HCT116 (cell line): ENCODE data around the gene LRRC43. TPM values are rescaled to one million over a fixed set of nuclear protein-coding genes. Genes with fewer than 3 reads are reported as not detected.

ENCODE experiments used
- ATAC-seq: fragments of 200-7000 bp; cut with Tn5 transposase; 2 replicates; pipeline ENCODE4 v1.9.1; 2020; ENCODE audit warnings: mild to moderate bottlenecking, moderate library complexity
- BruUV-seq: library from RNA; stranded (reverse); fragments of 400-500 nt; replicated peaks from 2 replicates; lab custom pipeline; 2021; lab: Mats Ljungman, UMichigan
- CTCF ChIA-PET: fragments of 300-600 bp; sonication (Branson Sonifier 250); formaldehyde crosslinking; loops from one replicate; lab custom pipeline; 2021; ENCODE audit warnings: antibody characterized with exemption; lab: Charles Lee
- POLR2A ChIA-PET: fragments of 300-600, 350-600 bp; sonication (Branson Sonifier 250); formaldehyde crosslinking; loops from one replicate; lab custom pipeline; 2021; ENCODE audit warnings: antibody characterized with exemption; lab: Charles Lee
- RAD21 ChIA-PET, 2 experiments: fragments of 300-600 bp; sonication (Branson Sonifier 250); formaldehyde crosslinking; loops; one replicate each; lab custom pipeline; 2023; ENCODE audit warnings: low total read pairs in 2 of 2; ENCODE audit not compliant: uncharacterized antibody in 2 of 2, unreplicated experiment in 2 of 2, low non-redundant PET in 1 of 2; lab: Charles Lee
- DNase-seq: peaks from one replicate; pipeline ENCODE4 v3.0.0-alpha.2; 2010; ENCODE audit warnings: low read depth, low spot score
- H2AFZ ChIP-seq: fragments of 200-600 bp; shearing (Covaris generic), sonication (generic); 2 replicates; pipeline ENCODE4 v1.6.1; 2017; ENCODE audit warnings: low read depth, mixed run types, mixed read lengths, antibody characterized with exemption, low read length; ENCODE audit not compliant: poor library complexity, severe bottlenecking
- H3K27ac ChIP-seq: 2 replicates; pipeline ENCODE4 v1.5.1; 2012; ENCODE audit warnings: low read depth, low read length
- H3K27me3 ChIP-seq: fragments of 200-600 bp; sonication (generic); 2 replicates; pipeline ENCODE4 v1.6.1; 2016; ENCODE audit warnings: mixed run types, low read length, mixed read lengths; ENCODE audit not compliant: insufficient read depth
- H3K36me3 ChIP-seq, 2 experiments: fragments of 200-500 bp in 1 of 2; fragments of 200-600 bp in 1 of 2; sonication (Bioruptor generic) in 1 of 2; sonication (generic) in 1 of 2; 2 replicates each; pipeline versions ENCODE4 v1.5.1 to v1.6.1; 2014 to 2016; ENCODE audit warnings: low read length in 2 of 2, inconsistent platforms in 1 of 2, mixed read lengths in 1 of 2, mixed run types in 1 of 2; ENCODE audit not compliant: insufficient read depth in 2 of 2, control insufficient read depth in 1 of 2
- H3K4me1 ChIP-seq, 2 experiments: fragments of 200-600 bp in 1 of 2; sonication (generic) in 1 of 2; 2 replicates each; pipeline versions ENCODE4 v1.5.1 to v1.6.1; 2012 to 2017; ENCODE audit warnings: low read length in 2 of 2, inconsistent platforms in 1 of 2, mild to moderate bottlenecking in 1 of 2, mixed read lengths in 1 of 2, mixed run types in 1 of 2, moderate library complexity in 1 of 2; ENCODE audit not compliant: insufficient read depth in 2 of 2, control insufficient read depth in 1 of 2
- H3K4me2 ChIP-seq: fragments of 200-600 bp; sonication (generic); 2 replicates; pipeline ENCODE4 v1.6.1; 2017; ENCODE audit warnings: mixed run types, low read length, mixed read lengths
- H3K4me3 ChIP-seq, 2 experiments: fragments of 200-600 bp in 1 of 2; sonication (generic) in 1 of 2; replicated peaks in 1 of 2; 2 replicates each; pipeline ENCODE4 v1.5.1; 2011 to 2016; ENCODE audit warnings: low read length in 2 of 2, control low read depth in 1 of 2, low read depth in 1 of 2, mild to moderate bottlenecking in 1 of 2, mixed read lengths in 1 of 2, mixed run types in 1 of 2
- H3K79me2 ChIP-seq: fragments of 200-600 bp; sonication (generic); 2 replicates; pipeline ENCODE4 v1.6.1; 2017; ENCODE audit warnings: mild to moderate bottlenecking, mixed run types, low read length, moderate library complexity, mixed read lengths; ENCODE audit not compliant: insufficient read depth
- H3K9ac ChIP-seq: fragments of 200-600 bp; sonication (generic); 2 replicates; pipeline ENCODE4 v1.6.1; 2016; ENCODE audit warnings: low read length, mixed read lengths
- H3K9me2 ChIP-seq: fragments of 200-600 bp; sonication (generic), shearing (Covaris generic); 2 replicates; pipeline ENCODE4 v1.6.1; 2017; ENCODE audit warnings: mixed run types, mild to moderate bottlenecking, moderate library complexity; ENCODE audit not compliant: insufficient read depth
- H3K9me3 ChIP-seq, 2 experiments: fragments of 200-500 bp in 1 of 2; fragments of 200-600 bp in 1 of 2; sonication (Bioruptor generic) in 1 of 2; sonication (generic) in 1 of 2; 2 replicates each; pipeline ENCODE4 v1.6.1; 2014 to 2017; ENCODE audit warnings: low read length in 2 of 2, mixed read lengths in 2 of 2, inconsistent platforms in 1 of 2, low read depth in 1 of 2, mild to moderate bottlenecking in 1 of 2, mixed run types in 1 of 2, moderate library complexity in 1 of 2; ENCODE audit not compliant: control insufficient read depth in 1 of 2, insufficient read depth in 1 of 2
- H4K20me1 ChIP-seq: fragments of 200-600 bp; sonication (generic), shearing (Covaris generic); 2 replicates; pipeline ENCODE4 v1.6.1; 2017; ENCODE audit warnings: mixed run types, mild to moderate bottlenecking, moderate library complexity; ENCODE audit not compliant: insufficient read depth
- CBX3 ChIP-seq: IDR thresholded peaks from 2 replicates; pipeline ENCODE4 v1.6.1; 2012; ENCODE audit warnings: low read depth
- CEBPB ChIP-seq: IDR thresholded peaks from 2 replicates; pipeline ENCODE4 v1.6.1; 2012; ENCODE audit warnings: low read depth
- EGR1 ChIP-seq: IDR thresholded peaks from 2 replicates; pipeline ENCODE4 v1.6.1; 2012; ENCODE audit warnings: low read depth
- ELF1 ChIP-seq: IDR thresholded peaks from 2 replicates; pipeline ENCODE4 v1.6.1; 2012; ENCODE audit warnings: low read depth, borderline replicate concordance
- EZH2phosphoT487 ChIP-seq: fragments of 200-600 bp; IDR thresholded peaks from 2 replicates; pipeline ENCODE4 v1.6.1; 2018; ENCODE audit warnings: antibody characterized with exemption, borderline replicate concordance
- JUND ChIP-seq: IDR thresholded peaks from 2 replicates; pipeline ENCODE4 v1.6.1; 2012
- POLR2AphosphoS5 ChIP-seq: IDR thresholded peaks from 2 replicates; pipeline ENCODE4 v1.6.1; 2011; ENCODE audit warnings: mild to moderate bottlenecking, low read depth, low read length, moderate library complexity
- RAD21 ChIP-seq: IDR thresholded peaks from 2 replicates; pipeline ENCODE4 v1.6.1; 2012; ENCODE audit warnings: low read depth, mild to moderate bottlenecking
- SRF ChIP-seq: IDR thresholded peaks from 2 replicates; pipeline ENCODE4 v1.6.1; 2012; ENCODE audit warnings: low read depth
- TCF7L2 ChIP-seq: IDR thresholded peaks from 2 replicates; pipeline ENCODE4 v1.7.0; 2011; ENCODE audit warnings: borderline replicate concordance, inconsistent platforms; ENCODE audit not compliant: insufficient read depth, insufficient read length; ENCODE audit errors: extremely low read depth
- ZFX ChIP-seq: fragments of 450-650 bp; IDR thresholded peaks from 2 replicates; pipeline ENCODE4 v1.6.1; 2017
- ZNF274 ChIP-seq: fragments of 200-500 bp; sonication (Bioruptor generic); IDR thresholded peaks from 2 replicates; pipeline ENCODE4 v1.6.1; 2014; ENCODE audit warnings: mild to moderate bottlenecking, low read depth, low read length, inconsistent platforms
- intact Hi-C: fragments of 100-400 bp; cut with micrococcal nuclease; formaldehyde crosslinking; loops from 2 replicates; pipeline ENCODE4 v1.10.0; 2022
- total RNA-seq: library from RNA; stranded (reverse); gene quantifications from one replicate; pipeline ENCODE4 v1.2.1, GENCODE V29; 2021; ENCODE audit not compliant: unreplicated experiment
- TF ChIP-seq, protein P1 (sequence below): IDR thresholded peaks from 2 replicates; pipeline ENCODE4 v1.6.1; 2012

The LRRC43 gene
- total RNA-seq, 1 experiment from 2014 or later, result not detected

DNA sequence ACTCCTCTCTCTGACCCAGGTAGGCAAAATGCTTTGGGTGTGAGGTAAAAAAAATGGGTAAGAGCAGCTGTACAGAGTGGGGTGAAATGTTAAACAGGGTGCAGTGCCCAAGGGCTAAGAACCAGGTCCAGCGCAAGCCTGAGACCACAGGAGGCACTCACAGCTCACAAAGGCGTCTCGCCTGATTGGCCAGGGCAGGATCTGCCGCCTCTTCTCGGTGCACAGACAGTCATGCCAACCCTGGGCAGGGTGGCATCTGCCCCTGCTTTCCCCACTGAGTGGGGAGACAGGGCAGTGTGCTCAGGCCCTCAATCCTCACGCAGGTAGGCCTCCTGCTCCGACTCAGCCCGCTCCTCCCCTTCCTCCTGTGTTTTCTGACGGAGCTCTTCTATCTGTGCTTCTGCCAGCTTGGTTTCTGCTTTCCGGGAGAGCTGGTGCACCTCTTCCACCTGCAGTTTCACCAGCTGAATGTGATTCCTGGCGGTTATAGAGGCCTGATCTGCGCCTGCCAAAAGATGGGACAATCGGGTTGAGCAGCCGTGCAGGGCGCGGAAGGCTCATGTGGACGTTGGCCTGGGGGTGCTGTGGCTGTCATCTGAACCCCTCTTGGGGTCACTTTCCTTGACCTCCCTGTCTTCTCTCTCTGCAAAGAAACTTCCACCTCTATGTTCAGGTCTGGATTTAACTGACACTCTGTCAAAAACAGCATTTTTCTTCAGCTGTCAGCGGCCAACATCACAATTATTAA, 25.3 kb downstream of the LRRC43 start:
- no peak overlapping the region for H3K9ac ChIP-seq
- H3K27me3 ChIP-seq, result no peaks in the 10 kb centered on the region
- H3K4me3 ChIP-seq, result no peak overlapping the region
- TSS peak; percentile 39 for BruUV-seq
- ChIA-PET CTCF (no interaction called here), POLR2A (interaction anchor here (0.9 kb wide), 1 partner anchor 145 kb away, joined by 3 read pairs; no protein-coding TSS in a partner anchor), RAD21 (no interaction called here)
- no peak overlapping the region for H2AFZ ChIP-seq
- no peak overlapping the region for H3K27ac ChIP-seq
- intact Hi-C loops, result no loop called here
- H4K20me1 ChIP-seq, result no peaks in the 10 kb centered on the region
- ATAC-seq (no peak), DNase-seq (no peak)
- H3K79me2 ChIP-seq, result peaks cover 14% of the 10 kb centered on the region
- H3K4me2 ChIP-seq, result no peak overlapping the region
- no peaks in the 10 kb centered on the region for H3K9me3 ChIP-seq
- no peak for TF ChIP-seq ZFX
- no peak for TF ChIP-seq JUND
- TF ChIP-seq ELF1, result no peak
- TF ChIP-seq EGR1, result no peak
- no peak for TF ChIP-seq POLR2AphosphoS5
- no peak for TF ChIP-seq SRF
- TF ChIP-seq RAD21, result no peak
- TF ChIP-seq, protein P1, sequence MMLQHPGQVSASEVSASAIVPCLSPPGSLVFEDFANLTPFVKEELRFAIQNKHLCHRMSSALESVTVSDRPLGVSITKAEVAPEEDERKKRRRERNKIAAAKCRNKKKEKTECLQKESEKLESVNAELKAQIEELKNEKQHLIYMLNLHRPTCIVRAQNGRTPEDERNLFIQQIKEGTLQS, result no peak
- TF ChIP-seq EZH2phosphoT487, result no peak
- TF ChIP-seq TCF7L2, result no peak
- TF ChIP-seq CEBPB, result no peak
- TF ChIP-seq ZNF274, result no peak
- no peak for TF ChIP-seq CBX3
- peaks cover 31 to 34% of the 10 kb centered on the region in 2 experiments for H3K36me3 ChIP-seq
- peaks cover 0 to 23% of the 10 kb centered on the region in 2 experiments; a peak in 2 of 4 replicates for H3K4me1 ChIP-seq
- H3K9me2 ChIP-seq, result no peaks in the 10 kb centered on the region
